ENCODE data around the gene UEVLD. TPM values are rescaled to one million over a fixed set of nuclear protein-coding genes. Genes with fewer than 3 reads are reported as not detected.

The UEVLD gene
- total RNA-seq, 4 donors from 2014 or later, result 15.4 to 33.2 (median 21.1) TPM

DNA sequence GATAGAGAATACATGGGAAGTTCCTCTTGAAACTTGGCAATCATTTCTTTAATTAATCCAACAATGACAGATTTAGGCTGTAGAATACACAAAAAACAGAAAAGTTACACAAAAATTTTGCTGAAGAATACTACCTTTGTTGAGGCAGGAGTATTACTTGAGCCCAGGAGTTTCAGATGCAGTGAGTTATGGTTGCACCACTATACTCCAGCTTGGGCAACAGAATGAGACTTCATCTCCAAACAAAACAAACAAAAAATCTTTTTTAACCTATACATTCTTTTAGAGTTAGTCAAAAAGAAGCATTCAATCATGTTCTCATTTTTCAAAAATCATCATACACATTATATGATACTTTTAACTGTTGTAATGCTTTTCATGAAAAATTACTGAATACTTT lies 22.1 kb downstream of the UEVLD start:
- H3K4me3 ChIP-seq, result no peak overlapping the region
- TF ChIP-seq, protein P1, sequence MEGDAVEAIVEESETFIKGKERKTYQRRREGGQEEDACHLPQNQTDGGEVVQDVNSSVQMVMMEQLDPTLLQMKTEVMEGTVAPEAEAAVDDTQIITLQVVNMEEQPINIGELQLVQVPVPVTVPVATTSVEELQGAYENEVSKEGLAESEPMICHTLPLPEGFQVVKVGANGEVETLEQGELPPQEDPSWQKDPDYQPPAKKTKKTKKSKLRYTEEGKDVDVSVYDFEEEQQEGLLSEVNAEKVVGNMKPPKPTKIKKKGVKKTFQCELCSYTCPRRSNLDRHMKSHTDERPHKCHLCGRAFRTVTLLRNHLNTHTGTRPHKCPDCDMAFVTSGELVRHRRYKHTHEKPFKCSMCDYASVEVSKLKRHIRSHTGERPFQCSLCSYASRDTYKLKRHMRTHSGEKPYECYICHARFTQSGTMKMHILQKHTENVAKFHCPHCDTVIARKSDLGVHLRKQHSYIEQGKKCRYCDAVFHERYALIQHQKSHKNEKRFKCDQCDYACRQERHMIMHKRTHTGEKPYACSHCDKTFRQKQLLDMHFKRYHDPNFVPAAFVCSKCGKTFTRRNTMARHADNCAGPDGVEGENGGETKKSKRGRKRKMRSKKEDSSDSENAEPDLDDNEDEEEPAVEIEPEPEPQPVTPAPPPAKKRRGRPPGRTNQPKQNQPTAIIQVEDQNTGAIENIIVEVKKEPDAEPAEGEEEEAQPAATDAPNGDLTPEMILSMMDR (IDR thresholded peaks at IDR 0.05), result no peak
- no peak for TF ChIP-seq POLR2A (IDR thresholded peaks at IDR 0.05)
- no peaks in the 10 kb centered on the region for H3K27me3 ChIP-seq
- DNase-seq, result no peak
- intact Hi-C loops (cut with DNase I), result no loop called here
- no peaks in the 10 kb centered on the region for H3K9me3 ChIP-seq
- peaks cover 0 to 93% (median 10%) of the 10 kb centered on the region in 3 donors for H3K36me3 ChIP-seq
- no peaks in the 10 kb centered on the region for H3K4me1 ChIP-seq
- H3K27ac ChIP-seq, result no peak overlapping the region

DNA sequence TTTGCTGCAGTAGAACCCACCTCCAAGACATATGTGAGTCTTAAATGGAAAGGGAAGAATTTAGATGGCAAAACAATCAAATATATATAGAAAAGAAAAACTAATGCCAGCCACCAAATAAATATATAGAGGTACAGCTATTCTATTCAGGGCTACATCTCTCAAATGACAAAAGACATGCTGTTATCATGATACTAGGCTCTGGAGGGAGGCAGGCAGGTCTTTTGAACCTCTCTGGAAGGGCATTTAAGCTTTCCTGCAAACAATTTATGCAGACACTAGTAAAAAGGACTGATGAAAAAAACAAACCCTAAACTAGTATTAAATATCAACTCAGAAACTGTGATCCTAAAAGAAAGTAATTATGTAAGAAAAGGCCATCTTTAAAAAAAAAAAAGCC lies 24.4 kb downstream of the UEVLD start:
- intact Hi-C loops (cut with DNase I), result no loop called here
- peaks cover 0 to 95% (median 10%) of the 10 kb centered on the region in 3 donors for H3K36me3 ChIP-seq

DNA sequence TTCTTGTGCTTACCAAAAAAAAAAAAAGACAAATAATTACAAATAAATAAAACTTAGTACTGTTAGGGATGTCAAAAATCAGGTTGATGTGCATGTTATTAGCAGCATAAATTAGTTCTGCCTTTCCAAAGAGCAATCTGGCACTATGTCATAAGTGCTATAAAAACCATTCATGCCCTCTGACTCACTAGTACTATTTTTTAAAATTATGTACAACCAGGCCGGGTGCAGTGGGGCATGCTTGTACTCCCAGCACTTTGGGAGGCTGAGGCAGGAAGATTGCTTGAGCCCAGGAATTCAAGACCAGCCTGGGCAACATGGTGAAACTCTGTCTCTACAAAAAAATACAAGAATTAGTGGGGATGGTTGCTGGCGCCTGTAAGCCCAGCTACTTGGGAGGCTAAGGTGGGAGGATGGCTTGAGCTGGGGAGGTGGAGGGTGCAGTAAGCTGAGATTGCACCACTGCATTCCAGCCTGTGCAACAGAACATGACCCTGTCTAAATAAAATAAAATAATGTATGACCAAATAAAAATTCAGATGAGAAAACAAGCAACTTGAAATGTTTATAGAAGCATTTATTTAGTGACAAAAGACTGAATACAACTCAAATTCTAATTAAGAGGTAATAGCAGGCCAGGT lies 25.3 kb downstream of the UEVLD start:
- intact Hi-C loops (cut with DNase I), result no loop called here
- Histone ChIP-seq H3K9me3 (no peaks in the 10 kb centered on the region), H3K4me3 (no peak overlapping the region), H3K27me3 (no peaks in the 10 kb centered on the region), H3K27ac (no peak overlapping the region), H3K4me1 (no peaks in the 10 kb centered on the region), H3K36me3 (peaks cover 0 to 98% (median 10%) of the 10 kb centered on the region in 3 donors)
- TF ChIP-seq POLR2A (IDR thresholded peaks at IDR 0.05), result no peak
- TF ChIP-seq, protein P1 (IDR thresholded peaks at IDR 0.05), result no peak
- WGBS, 2 donors, result 70 to 75% methylated on average over 2 of the region's 2 CpGs
- no peak for DNase-seq

More for the DNA sequence above, 24.4 kb downstream of the UEVLD start:
- no peak overlapping the region for H3K27ac ChIP-seq
- no peak for DNase-seq
- no peaks in the 10 kb centered on the region for H3K27me3 ChIP-seq
- H3K4me3 ChIP-seq, result no peak overlapping the region
- no peaks in the 10 kb centered on the region for H3K4me1 ChIP-seq
- TF ChIP-seq POLR2A (IDR thresholded peaks at IDR 0.05), result no peak
- TF ChIP-seq, protein P1 (IDR thresholded peaks at IDR 0.05), result no peak
- no peaks in the 10 kb centered on the region for H3K9me3 ChIP-seq

DNA sequence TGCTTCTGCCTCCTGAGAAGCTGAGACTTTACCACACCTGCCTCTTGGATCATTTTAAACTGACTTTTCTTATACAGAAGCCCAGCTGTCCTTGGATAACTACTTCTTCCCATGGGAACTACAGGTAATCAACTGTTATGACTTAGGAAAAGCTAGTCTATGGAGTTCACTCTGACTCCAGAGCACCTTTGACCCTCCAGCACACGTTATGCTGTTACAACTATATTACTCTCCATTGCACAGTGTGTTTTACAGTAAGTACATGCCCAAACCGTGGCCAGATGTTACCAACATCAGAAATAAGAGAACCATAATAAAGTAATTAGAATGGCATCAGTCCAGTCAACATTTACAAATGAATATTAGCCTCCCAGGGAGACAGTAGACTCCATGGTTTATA lies 40.5 kb downstream of the UEVLD start:
- Histone ChIP-seq H3K27me3 (no peaks in the 10 kb centered on the region), H3K36me3 (peaks cover 0 to 96% (median 3%) of the 10 kb centered on the region in 3 donors), H3K4me1 (no peaks in the 10 kb centered on the region), H3K27ac (no peak overlapping the region), H3K9me3 (no peaks in the 10 kb centered on the region), H3K4me3 (no peak overlapping the region)
- WGBS, 2 donors, result 49 to 76% methylated on average over 2 of the region's 2 CpGs
- no peak for DNase-seq
- intact Hi-C loops (cut with DNase I), result loop anchor here (10.0 kb wide), 1 partner anchor 177 kb away; the partner anchor contains the start of gene IGSF22
- no peak for TF ChIP-seq POLR2A (IDR thresholded peaks at IDR 0.05)
- TF ChIP-seq, protein P1 (IDR thresholded peaks at IDR 0.05), result no peak

DNA sequence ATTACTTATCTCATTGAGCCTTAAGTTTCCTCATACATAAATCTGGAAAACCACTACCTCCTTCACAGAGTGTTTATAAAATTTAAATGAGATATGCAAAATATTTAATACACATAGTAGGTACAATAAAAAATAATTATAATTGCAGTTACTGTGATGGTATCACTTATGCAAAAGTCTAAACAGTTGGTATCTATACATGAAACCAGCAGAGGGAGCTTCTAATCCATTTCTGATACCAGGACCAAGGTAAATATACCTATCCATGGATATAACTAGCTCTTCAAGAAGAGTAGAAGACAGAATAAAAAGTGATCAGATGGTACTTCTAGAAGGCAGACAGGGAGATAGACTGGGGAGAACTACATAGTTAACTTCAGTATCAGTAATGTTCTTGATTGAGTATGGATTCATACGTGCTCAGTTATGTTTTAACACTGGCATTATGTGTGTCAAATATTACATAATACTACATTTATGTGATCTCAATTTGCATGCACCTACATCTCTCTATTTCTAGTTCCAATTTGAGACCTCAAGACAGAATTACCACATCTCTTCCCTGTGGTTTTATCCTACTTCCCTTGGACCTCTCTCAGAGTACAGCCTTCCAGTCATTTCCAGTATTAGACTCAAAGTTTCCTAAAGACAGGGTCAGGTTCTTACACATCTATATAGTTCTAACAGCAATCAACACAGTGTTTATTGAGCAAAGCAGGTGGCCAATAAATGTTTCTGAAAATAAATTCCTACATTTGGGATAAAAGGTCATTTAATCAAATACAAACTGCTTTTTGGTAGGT lies 48.1 kb downstream of the UEVLD start:
- DNase-seq, result no peak
- no peaks in the 10 kb centered on the region for H3K27me3 ChIP-seq
- intact Hi-C loops (cut with DNase I), result loop anchor here (10.0 kb wide), 1 partner anchor 184 kb away; the partner anchor contains the start of gene IGSF22
- H3K4me3 ChIP-seq, result no peak overlapping the region
- WGBS, 2 donors, result 61 to 88% methylated on average over 1 of the region's 1 CpG
- no peaks in the 10 kb centered on the region for H3K4me1 ChIP-seq
- TF ChIP-seq, protein P1 (IDR thresholded peaks at IDR 0.05), result peak in 5 of 6 experiments; percentile 22 to 59 (median 47)
- TF ChIP-seq POLR2A (IDR thresholded peaks at IDR 0.05), result no peak
- no peaks in the 10 kb centered on the region for H3K9me3 ChIP-seq
- peaks cover 0 to 74% (median 5%) of the 10 kb centered on the region in 3 donors for H3K36me3 ChIP-seq
- H3K27ac ChIP-seq, result no peak overlapping the region

All from esophagus squamous epithelium (tissue), 5 donors.